ENCODE results near the gene AOAH. TPM values are rescaled to one million over a fixed set of nuclear protein-coding genes. Genes with fewer than 3 reads are reported as not detected.

The AOAH gene
- total and polyA plus RNA-seq, 9 of the 15 experiments (the other 6 are each of a cell fraction or from before 2014, with no cell fraction given): not detected

GRCh38 chr7:36514289-36515243 lies 209.7 kb downstream of the AOAH start:
- WGBS (ENCODE audit: insufficient coverage, low coverage, missing lambda C conversion rate): 15% methylated on average over 10 of the region's 10 CpGs
- H3K79me2 ChIP-seq (ENCODE audit: control insufficient read depth, insufficient read depth, low read length): no peaks in the 10 kb centered on the region
- peaks cover 11 to 40% of the 10 kb centered on the region in 2 experiments for H3K27me3 ChIP-seq (ENCODE audit: control insufficient read depth in 2 of 2, insufficient read depth in 2 of 2, low read length in 2 of 2)
- no peak overlapping the region for H3K9ac ChIP-seq (ENCODE audit: insufficient read depth in 1 of 2, low read depth in 2 of 2, low read length in 2 of 2)
- H3K4me2 ChIP-seq (ENCODE audit: insufficient read depth, low read length): no peak overlapping the region
- no peaks in the 10 kb centered on the region for H3K4me1 ChIP-seq (replicated peaks in 1 of 2; ENCODE audit: control insufficient read depth in 2 of 2, insufficient read depth in 2 of 2, low read length in 2 of 2)
- no peak overlapping the region for H3K27ac ChIP-seq (ENCODE audit: extremely low read depth, low read depth, low read length)
- H3K9me3 ChIP-seq (replicated peaks; ENCODE audit: control insufficient read depth, insufficient read depth, low read depth, low read length): no peaks in the 10 kb centered on the region
- no peak overlapping the region for H2AFZ ChIP-seq (ENCODE audit: low read depth, low read length)
- FAIRE-seq (peak; percentile 32), DNase-seq (ENCODE audit: extremely low read depth in 1 of 4, low spot score in 3 of 4) (no peak), ATAC-seq (peak; percentile 29; the same call in 1 of the 3 replicates)
- H3K36me3 ChIP-seq (ENCODE audit: control insufficient read depth, insufficient read depth, low read length): no peaks in the 10 kb centered on the region
- ChIA-PET POLR2A (interaction anchor here (0.7 kb wide), 1 partner anchor 668 kb away, joined by 3 read pairs; no protein-coding TSS in a partner anchor), CTCF (ENCODE audit: low intra/inter-chr PET ratio) (no interaction called here)
- no TSS peak for BruUV-seq (replicated peaks)
- in situ Hi-C loops (cut with MboI) (no loop called here), intact Hi-C loops (cut with micrococcal nuclease) (no loop called here)
- no peak overlapping the region for H3K4me3 ChIP-seq
- H4K20me1 ChIP-seq (replicated peaks; ENCODE audit: control insufficient read depth, insufficient read depth, low read length): no peaks in the 10 kb centered on the region
- H3K9me1 ChIP-seq (ENCODE audit: control insufficient read depth, insufficient read depth, low read length): no peaks in the 10 kb centered on the region
- TF ChIP-seq KDM1A (IDR thresholded peaks at IDR 0.05) (no peak), FOXO4 (CRISPR knock-in tag; IDR thresholded peaks at IDR 0.05) (no peak), LEF1 (IDR thresholded peaks at IDR 0.05) (no peak), KHSRP (IDR thresholded peaks at IDR 0.05) (no peak), ZNF318 (IDR thresholded peaks at IDR 0.05; ENCODE audit: borderline replicate concordance in 1 of 2, low read depth in 1 of 2) (no peak), SMARCE1 (IDR thresholded peaks at IDR 0.05) (no peak), SIX5 (IDR thresholded peaks at IDR 0.05; ENCODE audit: borderline replicate concordance in 1 of 2, insufficient read depth in 1 of 2, low read depth in 1 of 2, low read length in 2 of 2) (no peak), NFIX (CRISPR knock-in tag; IDR thresholded peaks at IDR 0.05; ENCODE audit: low read depth) (no peak)
